HCT116 (cell line): ENCODE measurements around the gene CACNA2D2. TPM values are rescaled to one million over a fixed set of nuclear protein-coding genes. Genes with fewer than 3 reads are reported as not detected.

ENCODE experiments used
- ATAC-seq: fragments of 200-7000 bp; cut with Tn5 transposase; 2 replicates; pipeline ENCODE4 v1.9.1; 2020; ENCODE audit warnings: mild to moderate bottlenecking, moderate library complexity
- BruUV-seq: library from RNA; stranded (reverse); fragments of 400-500 nt; replicated peaks from 2 replicates; lab custom pipeline; 2021; lab: Mats Ljungman, UMichigan
- CTCF ChIA-PET: fragments of 300-600 bp; sonication (Branson Sonifier 250); formaldehyde crosslinking; loops from one replicate; lab custom pipeline; 2021; ENCODE audit warnings: antibody characterized with exemption; lab: Charles Lee
- POLR2A ChIA-PET: fragments of 300-600, 350-600 bp; sonication (Branson Sonifier 250); formaldehyde crosslinking; loops from one replicate; lab custom pipeline; 2021; ENCODE audit warnings: antibody characterized with exemption; lab: Charles Lee
- RAD21 ChIA-PET, 2 experiments: fragments of 300-600 bp; sonication (Branson Sonifier 250); formaldehyde crosslinking; loops; one replicate each; lab custom pipeline; 2023; ENCODE audit warnings: low total read pairs in 2 of 2; ENCODE audit not compliant: uncharacterized antibody in 2 of 2, unreplicated experiment in 2 of 2, low non-redundant PET in 1 of 2; lab: Charles Lee
- DNase-seq: peaks from one replicate; pipeline ENCODE4 v3.0.0-alpha.2; 2010; ENCODE audit warnings: low read depth, low spot score
- H2AFZ ChIP-seq: fragments of 200-600 bp; shearing (Covaris generic), sonication (generic); 2 replicates; pipeline ENCODE4 v1.6.1; 2017; ENCODE audit warnings: low read depth, mixed run types, mixed read lengths, antibody characterized with exemption, low read length; ENCODE audit not compliant: poor library complexity, severe bottlenecking
- H3K27ac ChIP-seq: 2 replicates; pipeline ENCODE4 v1.5.1; 2012; ENCODE audit warnings: low read depth, low read length
- H3K27me3 ChIP-seq: fragments of 200-600 bp; sonication (generic); 2 replicates; pipeline ENCODE4 v1.6.1; 2016; ENCODE audit warnings: mixed run types, low read length, mixed read lengths; ENCODE audit not compliant: insufficient read depth
- H3K36me3 ChIP-seq, 2 experiments: fragments of 200-500 bp in 1 of 2; fragments of 200-600 bp in 1 of 2; sonication (Bioruptor generic) in 1 of 2; sonication (generic) in 1 of 2; 2 replicates each; pipeline versions ENCODE4 v1.5.1 to v1.6.1; 2014 to 2016; ENCODE audit warnings: low read length in 2 of 2, inconsistent platforms in 1 of 2, mixed read lengths in 1 of 2, mixed run types in 1 of 2; ENCODE audit not compliant: insufficient read depth in 2 of 2, control insufficient read depth in 1 of 2
- H3K4me1 ChIP-seq, 2 experiments: fragments of 200-600 bp in 1 of 2; sonication (generic) in 1 of 2; 2 replicates each; pipeline versions ENCODE4 v1.5.1 to v1.6.1; 2012 to 2017; ENCODE audit warnings: low read length in 2 of 2, inconsistent platforms in 1 of 2, mild to moderate bottlenecking in 1 of 2, mixed read lengths in 1 of 2, mixed run types in 1 of 2, moderate library complexity in 1 of 2; ENCODE audit not compliant: insufficient read depth in 2 of 2, control insufficient read depth in 1 of 2
- H3K4me2 ChIP-seq: fragments of 200-600 bp; sonication (generic); 2 replicates; pipeline ENCODE4 v1.6.1; 2017; ENCODE audit warnings: mixed run types, low read length, mixed read lengths
- H3K4me3 ChIP-seq, 2 experiments: fragments of 200-600 bp in 1 of 2; sonication (generic) in 1 of 2; replicated peaks in 1 of 2; 2 replicates each; pipeline ENCODE4 v1.5.1; 2011 to 2016; ENCODE audit warnings: low read length in 2 of 2, control low read depth in 1 of 2, low read depth in 1 of 2, mild to moderate bottlenecking in 1 of 2, mixed read lengths in 1 of 2, mixed run types in 1 of 2
- H3K79me2 ChIP-seq: fragments of 200-600 bp; sonication (generic); 2 replicates; pipeline ENCODE4 v1.6.1; 2017; ENCODE audit warnings: mild to moderate bottlenecking, mixed run types, low read length, moderate library complexity, mixed read lengths; ENCODE audit not compliant: insufficient read depth
- H3K9ac ChIP-seq: fragments of 200-600 bp; sonication (generic); 2 replicates; pipeline ENCODE4 v1.6.1; 2016; ENCODE audit warnings: low read length, mixed read lengths
- H3K9me2 ChIP-seq: fragments of 200-600 bp; sonication (generic), shearing (Covaris generic); 2 replicates; pipeline ENCODE4 v1.6.1; 2017; ENCODE audit warnings: mixed run types, mild to moderate bottlenecking, moderate library complexity; ENCODE audit not compliant: insufficient read depth
- H3K9me3 ChIP-seq, 2 experiments: fragments of 200-500 bp in 1 of 2; fragments of 200-600 bp in 1 of 2; sonication (Bioruptor generic) in 1 of 2; sonication (generic) in 1 of 2; 2 replicates each; pipeline ENCODE4 v1.6.1; 2014 to 2017; ENCODE audit warnings: low read length in 2 of 2, mixed read lengths in 2 of 2, inconsistent platforms in 1 of 2, low read depth in 1 of 2, mild to moderate bottlenecking in 1 of 2, mixed run types in 1 of 2, moderate library complexity in 1 of 2; ENCODE audit not compliant: control insufficient read depth in 1 of 2, insufficient read depth in 1 of 2
- H4K20me1 ChIP-seq: fragments of 200-600 bp; sonication (generic), shearing (Covaris generic); 2 replicates; pipeline ENCODE4 v1.6.1; 2017; ENCODE audit warnings: mixed run types, mild to moderate bottlenecking, moderate library complexity; ENCODE audit not compliant: insufficient read depth
- CBX3 ChIP-seq: IDR thresholded peaks from 2 replicates; pipeline ENCODE4 v1.6.1; 2012; ENCODE audit warnings: low read depth
- EGR1 ChIP-seq: IDR thresholded peaks from 2 replicates; pipeline ENCODE4 v1.6.1; 2012; ENCODE audit warnings: low read depth
- EZH2 ChIP-seq: fragments of 200-600 bp; sonication (generic); IDR thresholded peaks from 2 replicates; pipeline ENCODE4 v1.6.1; 2017; ENCODE audit warnings: antibody characterized with exemption, mixed run types
- RAD21 ChIP-seq: IDR thresholded peaks from 2 replicates; pipeline ENCODE4 v1.6.1; 2012; ENCODE audit warnings: low read depth, mild to moderate bottlenecking
- SIN3A ChIP-seq: IDR thresholded peaks from 2 replicates; pipeline ENCODE4 v1.6.1; 2012; ENCODE audit warnings: low read depth
- intact Hi-C: fragments of 100-400 bp; cut with micrococcal nuclease; formaldehyde crosslinking; loops from 2 replicates; pipeline ENCODE4 v1.10.0; 2022
- total RNA-seq: library from RNA; stranded (reverse); gene quantifications from one replicate; pipeline ENCODE4 v1.2.1, GENCODE V29; 2021; ENCODE audit not compliant: unreplicated experiment
- TF ChIP-seq, protein P1 (sequence below): IDR thresholded peaks from 2 replicates; pipeline ENCODE4 v1.6.1; 2012
- TF ChIP-seq, protein P2 (sequence below): IDR thresholded peaks from 2 replicates; pipeline ENCODE4 v1.6.1; 2012; ENCODE audit warnings: low read depth

CACNA2D2 gene
- total RNA-seq, 1 experiment from 2014 or later: 10.2 TPM

DNA sequence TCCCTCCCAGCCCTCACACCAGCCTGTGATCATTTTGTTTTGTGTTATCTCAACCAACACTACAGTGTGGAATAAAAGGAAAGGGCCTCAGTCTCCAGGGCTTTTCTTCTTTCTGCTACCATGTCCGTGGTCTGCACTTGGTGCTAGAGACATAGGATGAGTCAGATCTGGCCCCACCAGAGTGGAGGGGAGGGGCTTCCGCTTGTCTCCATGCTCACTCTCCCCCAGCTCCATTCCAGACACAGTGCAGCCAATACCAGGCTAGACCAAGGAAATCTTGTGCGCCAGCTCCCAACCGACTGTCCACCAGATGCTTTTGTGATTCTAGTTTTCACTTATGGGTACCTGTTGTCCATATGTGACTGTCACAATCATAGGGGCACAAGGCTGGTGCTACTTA is 92.2 kb downstream of the CACNA2D2 start (continued):
- TF ChIP-seq, protein P1, sequence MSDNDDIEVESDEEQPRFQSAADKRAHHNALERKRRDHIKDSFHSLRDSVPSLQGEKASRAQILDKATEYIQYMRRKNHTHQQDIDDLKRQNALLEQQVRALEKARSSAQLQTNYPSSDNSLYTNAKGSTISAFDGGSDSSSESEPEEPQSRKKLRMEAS: no peak
- TF ChIP-seq CBX3: no peak

- ATAC-seq (no peak), DNase-seq (no peak)
- Histone ChIP-seq H3K9me2 (no peaks in the 10 kb centered on the region), H3K27me3 (no peaks in the 10 kb centered on the region), H3K27ac (no peak overlapping the region), H3K9ac (no peak overlapping the region), H3K4me2 (no peak overlapping the region), H3K4me3 (no peak overlapping the region), H3K4me1 (no peaks in the 10 kb centered on the region), H3K79me2 (no peaks in the 10 kb centered on the region), H2AFZ (no peak overlapping the region), H3K36me3 (no peaks in the 10 kb centered on the region), H3K9me3 (no peaks in the 10 kb centered on the region), H4K20me1 (no peaks in the 10 kb centered on the region)
- ChIA-PET RAD21 (no interaction called here), CTCF (no interaction called here), POLR2A (no interaction called here)
- TF ChIP-seq EGR1 (no peak), EZH2 (no peak), RAD21 (no peak), SIN3A (no peak)
- TF ChIP-seq, protein P2, sequence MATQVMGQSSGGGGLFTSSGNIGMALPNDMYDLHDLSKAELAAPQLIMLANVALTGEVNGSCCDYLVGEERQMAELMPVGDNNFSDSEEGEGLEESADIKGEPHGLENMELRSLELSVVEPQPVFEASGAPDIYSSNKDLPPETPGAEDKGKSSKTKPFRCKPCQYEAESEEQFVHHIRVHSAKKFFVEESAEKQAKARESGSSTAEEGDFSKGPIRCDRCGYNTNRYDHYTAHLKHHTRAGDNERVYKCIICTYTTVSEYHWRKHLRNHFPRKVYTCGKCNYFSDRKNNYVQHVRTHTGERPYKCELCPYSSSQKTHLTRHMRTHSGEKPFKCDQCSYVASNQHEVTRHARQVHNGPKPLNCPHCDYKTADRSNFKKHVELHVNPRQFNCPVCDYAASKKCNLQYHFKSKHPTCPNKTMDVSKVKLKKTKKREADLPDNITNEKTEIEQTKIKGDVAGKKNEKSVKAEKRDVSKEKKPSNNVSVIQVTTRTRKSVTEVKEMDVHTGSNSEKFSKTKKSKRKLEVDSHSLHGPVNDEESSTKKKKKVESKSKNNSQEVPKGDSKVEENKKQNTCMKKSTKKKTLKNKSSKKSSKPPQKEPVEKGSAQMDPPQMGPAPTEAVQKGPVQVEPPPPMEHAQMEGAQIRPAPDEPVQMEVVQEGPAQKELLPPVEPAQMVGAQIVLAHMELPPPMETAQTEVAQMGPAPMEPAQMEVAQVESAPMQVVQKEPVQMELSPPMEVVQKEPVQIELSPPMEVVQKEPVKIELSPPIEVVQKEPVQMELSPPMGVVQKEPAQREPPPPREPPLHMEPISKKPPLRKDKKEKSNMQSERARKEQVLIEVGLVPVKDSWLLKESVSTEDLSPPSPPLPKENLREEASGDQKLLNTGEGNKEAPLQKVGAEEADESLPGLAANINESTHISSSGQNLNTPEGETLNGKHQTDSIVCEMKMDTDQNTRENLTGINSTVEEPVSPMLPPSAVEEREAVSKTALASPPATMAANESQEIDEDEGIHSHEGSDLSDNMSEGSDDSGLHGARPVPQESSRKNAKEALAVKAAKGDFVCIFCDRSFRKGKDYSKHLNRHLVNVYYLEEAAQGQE: no peak
- BruUV-seq: no TSS peak
- intact Hi-C loops: no loop called here
Observed at GRCh38 chr3:50410608-50411139, 92.8 kb downstream of the CACNA2D2 start.
